K562 (cell line): ENCODE measurements around the gene DLGAP1. TPM values are rescaled to one million over a fixed set of nuclear protein-coding genes. Genes with fewer than 3 reads are reported as not detected.

ENCODE experiments used
- ATF2 ChIP-seq: sonication (generic); formaldehyde crosslinking; IDR thresholded peaks from 2 replicates; pipeline ENCODE4 v1.8.1; 2022; ENCODE audit warnings: missing genetic modification reagents
- BRD4 ChIP-seq: fragments of 200-600 bp; sonication (generic); IDR thresholded peaks from 2 replicates; pipeline ENCODE4 v1.6.1; 2017; ENCODE audit warnings: inconsistent platforms
- BRF1 ChIP-seq: IDR thresholded peaks from 3 replicates; pipeline ENCODE4 v1.6.1; 2011; ENCODE audit warnings: borderline replicate concordance, mild to moderate bottlenecking; ENCODE audit not compliant: insufficient read length; ENCODE audit errors: extremely low read depth
- DNMT1 ChIP-seq: fragments of 450-650 bp; IDR thresholded peaks from 2 replicates; pipeline ENCODE4 v1.6.1; 2016; ENCODE audit warnings: antibody characterized with exemption, mild to moderate bottlenecking
- E2F1 ChIP-seq: sonication (generic); formaldehyde crosslinking; IDR thresholded peaks from 2 replicates; pipeline ENCODE4 v1.8.1; 2023; ENCODE audit warnings: mild to moderate bottlenecking, missing genetic modification reagents, moderate library complexity
- FUS ChIP-seq: fragments of 200-400 bp; formaldehyde crosslinking; optimal IDR thresholded peaks from 2 replicates; pipeline ENCODE3; 2017; ENCODE audit warnings: low read depth, low read length
- GTF2F1 ChIP-seq: IDR thresholded peaks from 2 replicates; pipeline ENCODE4 v1.6.1; 2011; ENCODE audit warnings: low read depth, low read length, improper control_type of control experiment
- HMBOX1 ChIP-seq: sonication (generic); IDR thresholded peaks from 2 replicates; pipeline ENCODE4 v1.6.1; 2016
- RAD21 ChIP-seq, 2 experiments: fragments of 250-450 bp in 1 of 2; fragments of 450-650 bp in 1 of 2; sonication (Bioruptor Pico) in 1 of 2; formaldehyde crosslinking in 1 of 2; IDR thresholded peaks in 1 of 2; conservative IDR thresholded peaks in 1 of 2; 2 replicates each; pipeline versions ENCODE4 v1.4.0 to v1.8.0; 2020 to 2022; ENCODE audit warnings: mild to moderate bottlenecking in 2 of 2, moderate library complexity in 1 of 2
- U2AF1 ChIP-seq: fragments of 200-400 bp; formaldehyde crosslinking; optimal IDR thresholded peaks from 2 replicates; pipeline ENCODE3; 2017; ENCODE audit warnings: mild to moderate bottlenecking, low read depth, low read length, moderate library complexity
- VEZF1 ChIP-seq: fragments of 200-800 bp; sonication (Bioruptor generic); IDR thresholded peaks from 2 replicates; pipeline ENCODE4 v1.6.1; 2017; ENCODE audit warnings: missing genetic modification characterization, missing compliant biosample characterization
- ZFP1 ChIP-seq: fragments of 450-650 bp; formaldehyde crosslinking; IDR thresholded peaks from 2 replicates; pipeline ENCODE4 v1.4.0; 2020; ENCODE audit warnings: mild to moderate bottlenecking, mixed read lengths
- ZMIZ1 ChIP-seq, 2 experiments: fragments of 150-350 bp in 1 of 2; IDR thresholded peaks; 2 replicates each; pipeline ENCODE4 v1.6.1; 2012 to 2016; ENCODE audit warnings: low read depth in 2 of 2, low read length in 2 of 2, mild to moderate bottlenecking in 1 of 2, moderate library complexity in 1 of 2
- polyA plus RNA-seq, 8 experiments: library from polyadenylated mRNA; depleted of rRNA in 4 of 8; stranded (reverse) in 5 of 8; unstranded in 3 of 8; fragments of >200 nt; fragmentation: Nextera tagmentation in 2 of 8; fragmentation: Illumina TruSeq in 1 of 8; extraction: Ambion mirVana in 2 of 8; extraction: Trizol in 1 of 8; gene quantifications; 2 replicates each; pipeline versions ENCODE4 v1.2.1 to v1.2.3, GENCODE V29; 2011 to 2014; ENCODE audit warnings: inconsistent platforms in 1 of 8, missing spikeins in 1 of 8
- total RNA-seq, 7 experiments: library from RNA; depleted of rRNA in 6 of 7; stranded (reverse); fragments of >200 nt in 6 of 7; fragmentation: Illumina TruSeq in 2 of 7; extraction: Trizol in 2 of 7; gene quantifications; 2 replicates each; pipeline versions ENCODE4 v1.2.1 to v1.2.3, GENCODE V29; 2011 to 2021; ENCODE audit warnings: low replicate concordance in 1 of 7
- TF ChIP-seq, protein P1 (sequence below): fragments of 250-450 bp; sonication (Bioruptor Pico); IDR thresholded peaks from 2 replicates; pipeline ENCODE4 v1.5.0; 2020; ENCODE audit warnings: mild to moderate bottlenecking, borderline replicate concordance

The DLGAP1 gene
- total and polyA plus RNA-seq, 9 of the 15 experiments (the other 6 are each of a cell fraction or from before 2014, with no cell fraction given): 0.04 to 0.22 (median 0.08) TPM

DNA sequence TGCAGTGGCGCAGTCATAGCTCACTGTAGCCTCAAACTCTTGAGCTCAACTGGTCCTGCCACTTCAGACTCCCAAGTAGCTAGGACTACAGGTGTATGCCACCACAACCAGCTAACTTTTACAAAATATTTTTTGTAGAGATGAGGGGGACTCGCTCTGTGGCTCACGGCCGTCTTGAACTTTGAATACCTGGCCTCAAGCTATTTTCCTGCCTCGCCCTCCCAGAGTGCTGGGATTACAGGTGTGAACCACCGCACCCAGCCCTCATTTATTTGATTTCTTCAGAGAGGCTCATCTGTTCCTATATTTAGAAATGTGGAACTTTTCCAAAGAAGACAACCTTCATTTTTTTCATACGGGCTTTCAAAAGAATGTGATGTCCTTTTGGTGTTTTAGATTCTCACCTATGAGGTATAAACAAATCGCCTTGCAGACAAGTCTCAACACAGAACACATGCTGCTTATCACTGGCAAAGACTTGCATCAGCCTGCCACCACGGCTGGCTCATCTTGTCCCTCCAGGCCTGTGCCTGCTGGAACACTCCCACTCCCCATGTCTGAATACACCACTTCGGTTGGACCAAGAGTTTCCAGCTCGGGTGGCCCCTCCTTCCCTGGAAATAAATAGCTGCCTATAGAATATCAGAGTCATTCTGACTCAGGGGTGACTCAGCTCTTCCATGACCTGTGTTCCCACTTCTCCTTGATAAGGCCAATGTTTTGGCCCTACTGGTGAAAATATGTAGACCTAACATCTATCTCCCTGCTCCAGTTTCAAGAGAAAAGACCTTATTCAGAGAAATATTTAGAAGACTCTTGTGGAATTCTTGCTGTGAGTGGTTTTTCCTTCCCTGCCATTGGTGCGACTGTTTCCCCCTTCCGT lies 802.5 kb downstream of the DLGAP1 start (continued):
- TF ChIP-seq ZMIZ1 (IDR thresholded peaks at IDR 0.05; ENCODE audit: low read depth in 2 of 2, low read length in 2 of 2) (peak in 1 of 2 experiments; percentile 91; a peak in 2 of 4 replicates), VEZF1 (CRISPR knock-in tag) (no peak), FUS (no peak), U2AF1 (no peak), GTF2F1 (0 out of 2 replicates have a peak, but pooled peaks have one; percentile 67), DNMT1 (no peak), ATF2 (CRISPR knock-in tag) (no peak), RAD21 (CRISPR knock-in tag; conservative IDR thresholded peaks at IDR 0.05 in 1 of 2, IDR thresholded peaks at IDR 0.05 in 1 of 2) (peak in 1 of 2 experiments; percentile 29; a peak in 3 of 4 replicates), HMBOX1 (peak; percentile 51; the same call in 1 of the 2 replicates), BRF1 (no peak), BRD4 (no peak), E2F1 (CRISPR knock-in tag) (no peak), ZFP1 (CRISPR knock-in tag) (peak; percentile 63; the same call in 1 of the 2 replicates)
- TF ChIP-seq, protein P1, sequence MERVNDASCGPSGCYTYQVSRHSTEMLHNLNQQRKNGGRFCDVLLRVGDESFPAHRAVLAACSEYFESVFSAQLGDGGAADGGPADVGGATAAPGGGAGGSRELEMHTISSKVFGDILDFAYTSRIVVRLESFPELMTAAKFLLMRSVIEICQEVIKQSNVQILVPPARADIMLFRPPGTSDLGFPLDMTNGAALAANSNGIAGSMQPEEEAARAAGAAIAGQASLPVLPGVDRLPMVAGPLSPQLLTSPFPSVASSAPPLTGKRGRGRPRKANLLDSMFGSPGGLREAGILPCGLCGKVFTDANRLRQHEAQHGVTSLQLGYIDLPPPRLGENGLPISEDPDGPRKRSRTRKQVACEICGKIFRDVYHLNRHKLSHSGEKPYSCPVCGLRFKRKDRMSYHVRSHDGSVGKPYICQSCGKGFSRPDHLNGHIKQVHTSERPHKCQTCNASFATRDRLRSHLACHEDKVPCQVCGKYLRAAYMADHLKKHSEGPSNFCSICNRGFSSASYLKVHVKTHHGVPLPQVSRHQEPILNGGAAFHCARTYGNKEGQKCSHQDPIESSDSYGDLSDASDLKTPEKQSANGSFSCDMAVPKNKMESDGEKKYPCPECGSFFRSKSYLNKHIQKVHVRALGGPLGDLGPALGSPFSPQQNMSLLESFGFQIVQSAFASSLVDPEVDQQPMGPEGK: no peak; the same call in 1 of the 2 replicates
